SU-DHL-6 (cell line): ENCODE measurements around the gene ALG5.

Experiments used
- H2AFZ ChIP-seq: fragments of 200-600 bp; sonication (generic); 2 replicates; pipeline ENCODE4 v1.6.1; 2014; ENCODE audit warnings: low read depth, mild to moderate bottlenecking, moderate library complexity, mixed read lengths, antibody characterized with exemption, low read length; ENCODE audit not compliant: severe bottlenecking
- H3F3A ChIP-seq: fragments of 200-600 bp; shearing (Covaris generic); 2 replicates; pipeline ENCODE4 v1.6.0; 2016; ENCODE audit warnings: antibody characterized with exemption, mild to moderate bottlenecking; ENCODE audit not compliant: insufficient read depth
- H3K27ac ChIP-seq: fragments of 200-600 bp; sonication (generic); 2 replicates; pipeline ENCODE4 v1.5.1; 2016; ENCODE audit warnings: low read depth, mild to moderate bottlenecking, low read length, moderate library complexity, mixed read lengths
- H3K27me3 ChIP-seq: fragments of 200-600 bp; sonication (generic), shearing (Covaris generic); 2 replicates; pipeline ENCODE4 v1.6.0; 2014; ENCODE audit warnings: mild to moderate bottlenecking, low read length
- H3K36me3 ChIP-seq: fragments of 200-600 bp; sonication (generic); 2 replicates; pipeline ENCODE4 v1.6.1; 2014; ENCODE audit warnings: mild to moderate bottlenecking, low read length, mixed read lengths
- H3K4me2 ChIP-seq: fragments of 300-600, 200-600 bp; shearing (Covaris generic), sonication (generic); 2 replicates; pipeline ENCODE4 v1.6.0; 2014; ENCODE audit warnings: low read length, low read depth, mild to moderate bottlenecking; ENCODE audit not compliant: poor library complexity, severe bottlenecking
- H3K4me3 ChIP-seq: fragments of 200-600 bp; sonication (generic); 2 replicates; pipeline ENCODE4 v1.5.1; 2014; ENCODE audit warnings: antibody characterized with exemption, low read length, mild to moderate bottlenecking, mixed read lengths; ENCODE audit not compliant: insufficient read depth, poor library complexity, severe bottlenecking
- H3K79me2 ChIP-seq: fragments of 200-600 bp; sonication (generic); 2 replicates; pipeline ENCODE4 v1.6.1; 2014; ENCODE audit warnings: mild to moderate bottlenecking, low read length, moderate library complexity; ENCODE audit not compliant: insufficient read depth
- H3K9ac ChIP-seq: fragments of 200-600 bp; sonication (generic); 2 replicates; pipeline ENCODE4 v1.7.0; 2014; ENCODE audit warnings: mild to moderate bottlenecking, low read length
- H3K9me2 ChIP-seq: fragments of 200-600 bp; sonication (generic); replicated peaks from 2 replicates; pipeline ENCODE4 v1.6.1; 2014; ENCODE audit warnings: low read length; ENCODE audit not compliant: insufficient read depth
- H3K9me3 ChIP-seq: fragments of 200-600 bp; sonication (generic); 2 replicates; pipeline ENCODE4 v1.6.1; 2014; ENCODE audit warnings: low read length, mixed read lengths; ENCODE audit not compliant: insufficient read depth
- H4K20me1 ChIP-seq: fragments of 200-600 bp; sonication (generic); 2 replicates; pipeline ENCODE4 v1.6.1; 2014; ENCODE audit warnings: low read depth, mild to moderate bottlenecking, antibody characterized with exemption, low read length, moderate library complexity, mixed read lengths
- EZH2phosphoT487 ChIP-seq: fragments of 200-600 bp; sonication (generic), shearing (Covaris generic); conservative IDR thresholded peaks from 2 replicates; pipeline ENCODE4 v1.6.1; 2018; ENCODE audit warnings: mild to moderate bottlenecking, antibody characterized with exemption, low read length, moderate library complexity, mixed read lengths
- TF ChIP-seq, protein P1 (sequence below): fragments of 200-600 bp; sonication (generic); IDR thresholded peaks from one replicate; pipeline ENCODE4 v1.5.1; 2017; ENCODE audit warnings: antibody characterized with exemption, mild to moderate bottlenecking, low read length, moderate library complexity; ENCODE audit not compliant: insufficient read depth, poor library complexity, severe bottlenecking

The ALG5 gene

DNA sequence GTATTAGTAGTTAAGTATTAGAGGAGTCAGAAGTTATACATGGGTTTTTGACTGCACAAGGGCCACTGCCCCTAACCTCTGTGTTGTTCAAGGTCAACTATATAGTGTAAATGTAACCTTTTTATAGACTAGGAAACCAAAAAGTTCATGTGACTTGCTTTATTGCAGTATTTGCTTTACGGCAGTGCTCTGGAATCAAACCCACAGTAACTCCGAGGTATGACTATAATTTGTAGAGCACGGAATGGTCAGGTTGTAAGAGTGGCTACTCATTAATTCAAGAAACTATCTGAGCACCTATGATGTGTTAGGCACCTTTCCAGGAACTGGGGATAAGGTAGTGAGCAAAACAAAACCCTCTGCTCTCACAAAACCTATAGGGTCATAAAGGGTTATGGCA is 38.1 kb upstream of the ALG5 start:
- H3K9ac ChIP-seq, result no peak overlapping the region
- no peak overlapping the region for H2AFZ ChIP-seq
- H3K36me3 ChIP-seq, result peaks cover 51% of the 10 kb centered on the region
- no peak overlapping the region for H3K4me2 ChIP-seq
- no peak overlapping the region for H3K27ac ChIP-seq
- H3F3A ChIP-seq, result no peaks in the 10 kb centered on the region
- no peaks in the 10 kb centered on the region for H3K9me2 ChIP-seq
- H3K79me2 ChIP-seq, result no peaks in the 10 kb centered on the region
- no peaks in the 10 kb centered on the region for H3K9me3 ChIP-seq
- TF ChIP-seq, protein P1, sequence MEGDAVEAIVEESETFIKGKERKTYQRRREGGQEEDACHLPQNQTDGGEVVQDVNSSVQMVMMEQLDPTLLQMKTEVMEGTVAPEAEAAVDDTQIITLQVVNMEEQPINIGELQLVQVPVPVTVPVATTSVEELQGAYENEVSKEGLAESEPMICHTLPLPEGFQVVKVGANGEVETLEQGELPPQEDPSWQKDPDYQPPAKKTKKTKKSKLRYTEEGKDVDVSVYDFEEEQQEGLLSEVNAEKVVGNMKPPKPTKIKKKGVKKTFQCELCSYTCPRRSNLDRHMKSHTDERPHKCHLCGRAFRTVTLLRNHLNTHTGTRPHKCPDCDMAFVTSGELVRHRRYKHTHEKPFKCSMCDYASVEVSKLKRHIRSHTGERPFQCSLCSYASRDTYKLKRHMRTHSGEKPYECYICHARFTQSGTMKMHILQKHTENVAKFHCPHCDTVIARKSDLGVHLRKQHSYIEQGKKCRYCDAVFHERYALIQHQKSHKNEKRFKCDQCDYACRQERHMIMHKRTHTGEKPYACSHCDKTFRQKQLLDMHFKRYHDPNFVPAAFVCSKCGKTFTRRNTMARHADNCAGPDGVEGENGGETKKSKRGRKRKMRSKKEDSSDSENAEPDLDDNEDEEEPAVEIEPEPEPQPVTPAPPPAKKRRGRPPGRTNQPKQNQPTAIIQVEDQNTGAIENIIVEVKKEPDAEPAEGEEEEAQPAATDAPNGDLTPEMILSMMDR, result no peak
- TF ChIP-seq EZH2phosphoT487, result no peak
- H3K4me3 ChIP-seq, result no peak overlapping the region
- H3K27me3 ChIP-seq, result no peaks in the 10 kb centered on the region
- no peaks in the 10 kb centered on the region for H4K20me1 ChIP-seq

DNA sequence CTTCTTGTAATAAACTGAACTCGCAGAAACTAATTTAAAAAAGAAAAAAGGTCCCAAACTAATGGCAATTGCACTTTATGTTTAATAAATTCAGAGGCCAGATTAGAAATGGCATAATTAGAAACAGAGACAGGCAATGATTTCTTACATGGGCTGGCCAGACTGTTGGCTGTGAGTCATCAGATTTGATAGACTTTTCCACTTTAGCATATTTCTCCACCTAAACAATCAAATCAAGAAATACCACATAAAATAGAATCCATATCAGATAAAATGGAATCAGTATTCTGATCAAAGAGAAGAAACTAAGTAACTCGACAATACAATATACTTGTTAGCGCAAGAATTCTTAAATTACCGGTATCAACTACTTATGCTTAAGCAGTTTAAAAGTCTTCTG is 30.5 kb upstream of the ALG5 start:
- Histone ChIP-seq H3K9me2 (no peaks in the 10 kb centered on the region), H3K4me2 (no peak overlapping the region), H2AFZ (no peak overlapping the region), H3K9ac (no peak overlapping the region), H3K4me3 (no peak overlapping the region), H3K27me3 (no peaks in the 10 kb centered on the region), H3K27ac (no peak overlapping the region), H3F3A (peaks cover 6% of the 10 kb centered on the region), H3K9me3 (no peaks in the 10 kb centered on the region), H3K36me3 (peaks cover 67% of the 10 kb centered on the region; the same call in 1 of the 2 replicates), H3K79me2 (no peaks in the 10 kb centered on the region), H4K20me1 (no peaks in the 10 kb centered on the region)
- TF ChIP-seq EZH2phosphoT487, result no peak
- TF ChIP-seq, protein P1, result no peak

DNA sequence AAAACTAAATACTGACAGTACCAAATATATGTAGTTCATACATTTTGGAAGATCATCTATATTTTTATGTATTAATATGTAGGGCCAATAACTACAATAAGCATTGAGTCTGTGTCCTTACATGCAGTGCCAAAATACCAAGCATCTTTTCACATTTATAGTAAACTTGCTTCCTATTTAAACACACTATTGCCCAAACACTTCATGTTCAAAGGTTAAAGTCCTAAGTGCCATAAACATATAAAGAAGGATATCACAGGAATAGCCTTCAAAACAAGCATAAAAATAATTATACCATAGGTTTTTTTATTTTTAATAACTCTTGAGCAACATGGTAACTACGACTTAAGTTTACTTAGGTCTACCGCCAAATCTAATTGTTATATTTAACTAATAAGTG is 28.5 kb upstream of the ALG5 start:
- TF ChIP-seq EZH2phosphoT487, result no peak
- TF ChIP-seq, protein P1, result no peak
- H3K9me3 ChIP-seq, result no peaks in the 10 kb centered on the region
- H3K36me3 ChIP-seq, result peaks cover 79% of the 10 kb centered on the region; the same call in 1 of the 2 replicates
- no peaks in the 10 kb centered on the region for H3K79me2 ChIP-seq
- no peak overlapping the region for H2AFZ ChIP-seq
- no peak overlapping the region for H3K27ac ChIP-seq
- H3F3A ChIP-seq, result peaks cover 6% of the 10 kb centered on the region
- no peak overlapping the region for H3K4me2 ChIP-seq
- no peaks in the 10 kb centered on the region for H3K9me2 ChIP-seq
- H4K20me1 ChIP-seq, result no peaks in the 10 kb centered on the region
- no peaks in the 10 kb centered on the region for H3K27me3 ChIP-seq
- no peak overlapping the region for H3K4me3 ChIP-seq
- no peak overlapping the region for H3K9ac ChIP-seq
